Measurements from ENCODE around the gene PPP2R3B.
"Not testable (repeated sequence)": the region's sequence is repeated elsewhere in the genome, so short reads cannot be mapped to it uniquely, and the experiment has no call there.

The PPP2R3B gene

GRCh38 chrX:386768-387575 lies at the start of gene PPP2R3B:
Gene PPP2R3B, minus strand, starts transcription at chrX:386907. Its CDS starts 216 bp downstream, at chrX:386691.
- DNase-seq (ENCODE audit: low spot score) = peak; percentile 100

GRCh38 chrX:435536-436122 lies 48.9 kb upstream of the PPP2R3B start:
- no peak for DNase-seq (ENCODE audit: low spot score)

- no peak for DNase-seq (ENCODE audit: low spot score)
Observed at GRCh38 chrX:434946-435345, 48.2 kb upstream of the PPP2R3B start.

GRCh38 chrX:433771-434170 lies 47.1 kb upstream of the PPP2R3B start:
- no peak for DNase-seq (ENCODE audit: low spot score)

GRCh38 chrX:432666-433065 lies 46.0 kb upstream of the PPP2R3B start:
- not testable (repeated sequence) for DNase-seq (ENCODE audit: low spot score)

GRCh38 chrX:431492-432111 lies 44.9 kb upstream of the PPP2R3B start:
- DNase-seq (ENCODE audit: low spot score) = no peak

- DNase-seq (ENCODE audit: low spot score) = no peak
Observed at GRCh38 chrX:431056-431455, 44.3 kb upstream of the PPP2R3B start.

GRCh38 chrX:429266-429825 lies 42.6 kb upstream of the PPP2R3B start:
- DNase-seq (ENCODE audit: low spot score) = no peak

- DNase-seq (ENCODE audit: low spot score) = no peak
Observed at GRCh38 chrX:427812-428725, 41.4 kb upstream of the PPP2R3B start.

GRCh38 chrX:426881-427280 lies 40.2 kb upstream of the PPP2R3B start:
- DNase-seq (ENCODE audit: low spot score) = no peak

- no peak for DNase-seq (ENCODE audit: low spot score)
Observed at GRCh38 chrX:425056-425455, 38.3 kb upstream of the PPP2R3B start.

- no peak for DNase-seq (ENCODE audit: low spot score)
Observed at GRCh38 chrX:421646-422391, 35.1 kb upstream of the PPP2R3B start.

- DNase-seq (ENCODE audit: low spot score) = no peak
Observed at GRCh38 chrX:420496-421223, 34.0 kb upstream of the PPP2R3B start.

- DNase-seq (ENCODE audit: low spot score) = no peak
Observed at GRCh38 chrX:418927-419729, 32.4 kb upstream of the PPP2R3B start.

GRCh38 chrX:415498-415897 lies 28.8 kb upstream of the PPP2R3B start:
- not testable (repeated sequence) for DNase-seq (ENCODE audit: low spot score)

GRCh38 chrX:413322-414201 lies 26.9 kb upstream of the PPP2R3B start:
- peak; percentile 76 for DNase-seq (ENCODE audit: low spot score)

GRCh38 chrX:410296-410695 lies 23.6 kb upstream of the PPP2R3B start:
- DNase-seq (ENCODE audit: low spot score) = no peak

- DNase-seq (ENCODE audit: low spot score) = no peak
Observed at GRCh38 chrX:405149-405548, 18.4 kb upstream of the PPP2R3B start.

- no peak for DNase-seq (ENCODE audit: low spot score)
Observed at GRCh38 chrX:404656-405055, 17.9 kb upstream of the PPP2R3B start.
